Middle frontal gyrus (tissue), 1 donor: ENCODE measurements around the gene FLOT1.

Experiments
- DNase-seq: peaks from one replicate; pipeline ENCODE4 v3.0.0-alpha.2; 2015; ENCODE audit warnings: low spot score; ENCODE audit errors: extremely low spot score

FLOT1 gene

GRCh38 chr6:30682143-30683117, 60.1 kb downstream of the FLOT1 start:
- DNase-seq = no peak

- DNase-seq = no peak
These were observed 60.7 kb downstream of the FLOT1 start for GRCh38 chr6:30681766-30682142.

GRCh38 chr6:30679765-30680535, 62.5 kb downstream of the FLOT1 start:
- DNase-seq = no peak

GRCh38 chr6:30678964-30679726, 63.3 kb downstream of the FLOT1 start:
- DNase-seq = peak; percentile 50
